Aorta (tissue), 5 donors: ENCODE measurements around the gene SENP2. TPM values are rescaled to one million over a fixed set of nuclear protein-coding genes. Genes with fewer than 3 reads are reported as not detected.
A peak's percentile ranks its signal among the peaks of the same experiment; 100 is the strongest.
"Not testable (repeated sequence)": the region's sequence is repeated elsewhere in the genome, so short reads cannot be mapped to it uniquely, and the experiment has no call there.

Source experiments
- ATAC-seq: fragments of 200-7000 bp; cut with Tn5 transposase; one replicate; pipeline ENCODE4 v1.9.1; 2022; ENCODE audit warnings: moderate library complexity; ENCODE audit not compliant: low FRiP score
- DNase-seq, 2 donors: peaks; one replicate each; pipeline ENCODE4 v3.0.0-alpha.2; 2020
- H3K27ac ChIP-seq, 2 donors: one replicate each; pipeline ENCODE4 v1.5.1; 2013; ENCODE audit warnings: low read length in 2 of 2, mild to moderate bottlenecking in 2 of 2, moderate library complexity in 2 of 2, control low read depth in 1 of 2, inconsistent platforms in 1 of 2, low read depth in 1 of 2
- H3K27me3 ChIP-seq, 2 donors: one replicate each; pipeline ENCODE4 v1.6.1; 2013; ENCODE audit warnings: control low read depth in 1 of 2, low read length in 1 of 2, mild to moderate bottlenecking in 1 of 2, moderate library complexity in 1 of 2; ENCODE audit not compliant: insufficient read depth in 2 of 2, control insufficient read depth in 1 of 2
- H3K36me3 ChIP-seq, 2 donors: one replicate each; pipeline ENCODE4 v1.6.1; 2013; ENCODE audit warnings: control low read depth in 1 of 2, low read length in 1 of 2, mild to moderate bottlenecking in 1 of 2; ENCODE audit not compliant: insufficient read depth in 2 of 2, control insufficient read depth in 1 of 2
- H3K4me1 ChIP-seq, 2 donors: one replicate each; pipeline ENCODE4 v1.6.1; 2013; ENCODE audit warnings: low read length in 2 of 2, control low read depth in 1 of 2, mild to moderate bottlenecking in 1 of 2, moderate library complexity in 1 of 2; ENCODE audit not compliant: insufficient read depth in 2 of 2, control insufficient read depth in 1 of 2
- H3K4me3 ChIP-seq, 2 donors: one replicate each; pipeline ENCODE4 v1.5.1; 2013; ENCODE audit warnings: low read length in 2 of 2, control low read depth in 1 of 2, mild to moderate bottlenecking in 1 of 2
- H3K9me3 ChIP-seq: one replicate; pipeline ENCODE4 v1.6.1; 2013; ENCODE audit warnings: mild to moderate bottlenecking, low read length; ENCODE audit not compliant: control insufficient read depth
- WGBS, 2 donors: extraction: QIAGEN DNeasy Blood & Tissue Kit; methylation state at CpG; one replicate each; pipeline ENCODE4 v1.1.7; 2013; 5-methylcytosine and 5-hydroxymethylcytosine counted together
- intact Hi-C, 2 donors: fragments of 100-400 bp; cut with DNase I; formaldehyde crosslinking; loops; one replicate each; pipeline versions ENCODE4 v1.14.2 to v1.15.0; 2022
- polyA plus RNA-seq, 2 donors: library from polyadenylated mRNA; stranded (reverse); fragments of 200-250 nt; gene quantifications; one replicate each; pipeline ENCODE4 v1.2.3, GENCODE V29; 2013
- total RNA-seq, 2 donors: library from RNA; stranded (reverse); fragmentation: NEBNext Ultra II Directional; extraction: Animal tissue kit (Norgen Biotek cat#: 25700); gene quantifications; one replicate each; pipeline ENCODE4 v1.2.1, GENCODE V29; 2021
- donor health status: healthy with polysubstance abuse.
- donor health status: Bipolar disorder and iron deficiency.
- donor health status: DM: no; HTN: no; CAD: no.
- donor health status: DM: no; HTN: no; CAD: no.
- donor health status: DM: yes; HTN: yes; CAD: no.

Gene SENP2
- total and polyA plus RNA-seq, 4 donors, result 13.6 to 41.6 (median 25.9) TPM

- no peaks in the 10 kb centered on the region for H3K4me1 ChIP-seq
- DNase-seq, result peak; percentile 82 to 83
- peak; percentile 89 for ATAC-seq
- H3K27ac ChIP-seq, result peak overlapping the region in 1 of 2 donors; percentile 82
- no peaks in the 10 kb centered on the region for H3K9me3 ChIP-seq
- 18 to 20% methylated on average over 8 of the region's 8 CpGs for WGBS, 2 donors
- intact Hi-C loops, result loop anchor here in 1 of 2 donors (10.0 kb wide), 1 partner anchor 918 kb away; the partner anchor contains the start of gene DNAJB11
- H3K4me3 ChIP-seq, result no peak overlapping the region
- H3K36me3 ChIP-seq, result no peaks in the 10 kb centered on the region
- H3K27me3 ChIP-seq, result no peaks in the 10 kb centered on the region
Measured at GRCh38 chr3:185656321-185656840, 70.3 kb downstream of the SENP2 start.

GRCh38 chr3:185657211-185657610, 71.1 kb downstream of the SENP2 start:
- intact Hi-C loops, result loop anchor here in 1 of 2 donors (10.0 kb wide), 1 partner anchor 918 kb away; the partner anchor contains the start of gene DNAJB11
- WGBS, 2 donors, result 97 to 98% methylated on average over 12 of the region's 12 CpGs

DNA sequence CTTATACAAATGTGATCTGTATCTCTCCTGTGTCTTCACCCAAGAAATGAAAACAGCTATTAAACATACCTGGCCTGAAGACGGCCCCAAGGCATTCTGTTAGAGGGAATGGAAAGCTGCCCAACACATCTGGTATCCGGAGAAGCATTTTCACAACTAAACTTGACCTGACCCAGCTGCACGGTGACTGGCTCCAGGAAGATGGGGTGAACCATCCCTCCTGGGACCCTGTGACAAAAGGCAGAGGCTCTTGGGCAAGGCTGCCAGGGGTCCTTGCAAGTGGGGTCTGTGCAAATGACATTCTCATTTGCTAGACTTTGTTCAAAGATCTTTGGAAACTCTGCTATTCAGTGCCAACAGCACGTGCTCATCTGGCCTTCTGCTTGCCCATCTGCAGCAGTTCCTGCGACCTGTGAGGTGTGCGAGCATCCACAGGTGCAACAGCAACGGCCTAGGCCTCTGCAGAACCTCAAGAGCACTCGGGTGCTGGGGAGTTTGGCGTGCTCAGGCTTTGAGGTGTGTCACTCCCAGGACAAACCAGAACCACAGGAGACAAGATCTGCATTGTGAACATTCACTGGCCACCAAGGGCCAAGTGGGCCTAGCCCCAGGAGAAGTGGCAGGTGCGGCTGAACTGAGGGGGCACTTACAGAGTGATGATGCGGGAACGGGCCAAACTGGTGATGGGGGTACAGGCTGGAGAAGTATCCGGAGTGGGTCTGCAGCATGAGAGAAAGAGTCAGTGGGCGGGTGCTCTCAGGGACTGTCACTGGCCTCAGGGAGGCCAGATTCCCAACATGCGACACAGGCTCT, 71.8 kb downstream of the SENP2 start:
- no peak for ATAC-seq
- Histone ChIP-seq H3K9me3 (no peaks in the 10 kb centered on the region), H3K27ac (peak overlapping the region in 1 of 2 donors; percentile 14), H3K36me3 (no peaks in the 10 kb centered on the region), H3K4me1 (no peaks in the 10 kb centered on the region), H3K4me3 (no peak overlapping the region), H3K27me3 (no peaks in the 10 kb centered on the region)
- WGBS, 2 donors, result 94 to 96% methylated on average over 15 of the region's 15 CpGs
- no peak for DNase-seq
- intact Hi-C loops, result loop anchor here in 1 of 2 donors (10.0 kb wide), 1 partner anchor 917 kb away; the partner anchor contains the start of gene DNAJB11

More at GRCh38 chr3:185657211-185657610, 71.1 kb downstream of the SENP2 start:
- no peaks in the 10 kb centered on the region for H3K4me1 ChIP-seq
- no peaks in the 10 kb centered on the region for H3K27me3 ChIP-seq
- no peak overlapping the region for H3K4me3 ChIP-seq
- no peaks in the 10 kb centered on the region for H3K9me3 ChIP-seq
- ATAC-seq (no peak), DNase-seq (no peak)
- H3K36me3 ChIP-seq, result no peaks in the 10 kb centered on the region
- H3K27ac ChIP-seq, result peak overlapping the region in 1 of 2 donors; percentile 23

GRCh38 chr3:185658504-185658912, 72.4 kb downstream of the SENP2 start:
- intact Hi-C loops, result loop anchor here in 1 of 2 donors (10.0 kb wide), 1 partner anchor 916 kb away; the partner anchor contains the start of gene DNAJB11
- no peak overlapping the region for H3K4me3 ChIP-seq
- no peaks in the 10 kb centered on the region for H3K27me3 ChIP-seq
- no peaks in the 10 kb centered on the region for H3K4me1 ChIP-seq
- H3K36me3 ChIP-seq, result no peaks in the 10 kb centered on the region
- WGBS, 2 donors, result 22 to 29% methylated on average over 8 of the region's 8 CpGs
- ATAC-seq, result peak; percentile 64
- H3K9me3 ChIP-seq, result no peaks in the 10 kb centered on the region
- peak overlapping the region in 1 of 2 donors; percentile 14 for H3K27ac ChIP-seq
- peak; percentile 80 to 91 for DNase-seq

GRCh38 chr3:185658943-185659342, 72.8 kb downstream of the SENP2 start:
- ATAC-seq, result no peak
- Histone ChIP-seq H3K36me3 (no peaks in the 10 kb centered on the region), H3K27me3 (no peaks in the 10 kb centered on the region), H3K4me1 (no peaks in the 10 kb centered on the region), H3K27ac (no peak overlapping the region), H3K4me3 (no peak overlapping the region), H3K9me3 (no peaks in the 10 kb centered on the region)
- intact Hi-C loops, result loop anchor here in 1 of 2 donors (10.0 kb wide), 1 partner anchor 916 kb away; the partner anchor contains the start of gene DNAJB11
- 81 to 89% methylated on average over 1 of the region's 1 CpG for WGBS, 2 donors
- no peak for DNase-seq

DNA sequence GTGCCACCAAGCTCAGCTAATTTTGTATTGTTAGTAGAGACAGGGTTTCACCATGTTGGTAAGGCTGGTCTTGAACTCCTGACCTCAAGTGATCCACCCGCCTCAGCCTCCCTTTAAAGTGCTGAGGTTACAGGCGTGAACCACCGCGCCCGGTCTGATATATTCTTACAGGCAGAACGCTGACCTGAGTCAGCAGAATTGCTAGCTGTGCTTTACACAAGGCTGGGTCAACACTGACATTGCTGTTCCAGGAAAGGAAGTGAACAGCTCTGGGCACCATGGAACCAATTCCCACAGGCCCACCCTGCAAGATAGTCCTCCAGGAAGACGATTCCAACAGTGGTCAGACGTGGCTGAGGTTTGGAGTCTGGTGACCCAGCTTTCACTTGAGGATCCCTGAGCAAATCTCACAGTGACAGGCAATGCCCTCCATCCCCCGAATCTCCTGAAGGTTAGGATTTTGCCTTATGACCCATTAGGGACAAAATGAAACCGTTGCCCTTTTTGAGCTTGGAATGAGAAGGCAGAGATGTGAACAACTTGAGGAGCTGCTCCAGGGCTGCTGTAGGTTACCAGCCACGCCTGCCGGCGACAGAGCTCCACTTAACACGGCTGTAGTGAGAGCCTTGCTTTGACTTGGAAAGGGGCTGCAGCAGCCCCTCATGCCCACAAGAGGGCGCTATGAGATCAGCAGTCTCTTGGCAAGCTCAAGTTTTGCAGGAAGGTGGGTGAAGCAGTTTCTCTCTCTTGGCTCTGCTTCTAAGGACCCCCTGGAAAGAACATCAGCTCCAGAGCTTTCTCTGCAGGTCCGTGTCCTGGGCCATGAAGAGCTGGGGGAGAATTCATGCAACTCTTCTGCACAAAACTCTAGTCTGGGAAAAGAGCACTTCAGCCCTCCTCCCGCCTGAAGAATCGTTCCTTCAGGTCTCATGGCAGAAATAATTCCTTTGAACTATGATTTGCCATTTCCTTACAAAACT, 74.1 kb downstream of the SENP2 start:
- H3K4me3 ChIP-seq, result no peak overlapping the region
- intact Hi-C loops, result loop anchor here in 1 of 2 donors (2.0 to 10.0 kb wide), 2 partner anchors 109 to 915 kb away; partner anchors contain the start of gene DNAJB11
- no peaks in the 10 kb centered on the region for H3K9me3 ChIP-seq
- ATAC-seq (peak; percentile 67), DNase-seq (peak; percentile 85 to 88)
- H3K36me3 ChIP-seq, result no peaks in the 10 kb centered on the region
- no peaks in the 10 kb centered on the region for H3K4me1 ChIP-seq
- 34 to 37% methylated on average over 18 of the region's 18 CpGs for WGBS, 2 donors
- no peak overlapping the region for H3K27ac ChIP-seq
- H3K27me3 ChIP-seq, result no peaks in the 10 kb centered on the region

- not testable (repeated sequence) for DNase-seq, H3K4me1 ChIP-seq, H3K27me3 ChIP-seq, ATAC-seq, H3K36me3 ChIP-seq, H3K9me3 ChIP-seq, H3K27ac ChIP-seq, H3K4me3 ChIP-seq
- WGBS, 2 donors, result 92 to 93% methylated on average over 10 of the region's 10 CpGs
- intact Hi-C loops, result loop anchor here in 1 of 2 donors (2.0 kb wide), 1 partner anchor 108 kb away; no protein-coding TSS in a partner anchor
Measured at GRCh38 chr3:185661296-185661695, 75.2 kb downstream of the SENP2 start.

DNA sequence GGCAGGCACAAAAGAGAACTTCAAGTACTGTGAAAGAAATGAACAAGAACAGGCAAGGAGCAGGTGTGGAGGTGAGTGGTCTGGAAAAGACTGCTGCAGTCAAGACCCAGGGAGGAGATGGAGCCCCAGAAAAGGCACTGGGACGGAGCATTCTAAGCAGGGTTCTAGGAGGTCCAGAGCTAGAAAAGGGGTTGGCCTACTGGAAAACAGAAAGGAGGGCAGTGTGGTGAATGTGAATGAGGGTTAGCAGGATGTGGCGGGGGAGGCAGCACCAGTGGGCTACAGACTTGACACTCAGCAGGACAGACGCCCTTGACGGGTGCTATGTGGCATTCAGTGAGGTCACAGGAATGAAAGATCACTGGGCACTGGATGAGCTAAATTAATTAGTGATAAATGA, 75.7 kb downstream of the SENP2 start:
- Histone ChIP-seq H3K27ac (no peak overlapping the region), H3K4me3 (no peak overlapping the region), H3K36me3 (no peaks in the 10 kb centered on the region), H3K9me3 (no peaks in the 10 kb centered on the region), H3K4me1 (no peaks in the 10 kb centered on the region), H3K27me3 (no peaks in the 10 kb centered on the region)
- ATAC-seq, result no peak
- 89 to 95% methylated on average over 4 of the region's 4 CpGs for WGBS, 2 donors
- intact Hi-C loops, result loop anchor here in 1 of 2 donors (2.0 kb wide), 1 partner anchor 107 kb away; no protein-coding TSS in a partner anchor
- DNase-seq, result no peak
